ENCODE data around the gene POLR2L.

The POLR2L gene

GRCh38 chr11:850775-851763 is 8.7 kb upstream of the POLR2L start:
- Histone ChIP-seq H3K36me3 (ENCODE audit: insufficient read depth, low read length) (peaks cover 19% of the 10 kb centered on the region), H3K9ac (ENCODE audit: low read depth, low read length) (no peak overlapping the region), H3K9me3 (replicated peaks; ENCODE audit: low read length) (no peaks in the 10 kb centered on the region), H3K4me3 (ENCODE audit: low read length) (no peak overlapping the region), H3K4me1 (ENCODE audit: control insufficient read depth, insufficient read depth, low read length) (peaks cover 26% of the 10 kb centered on the region), H3K27me3 (ENCODE audit: control insufficient read depth, insufficient read depth, low read length) (no peaks in the 10 kb centered on the region), H3K4me2 (ENCODE audit: low read length) (no peak overlapping the region)

GRCh38 chr11:849951-850774 is 7.8 kb upstream of the POLR2L start:
- Histone ChIP-seq H3K4me3 (ENCODE audit: low read length) (no peak overlapping the region), H3K4me2 (ENCODE audit: low read length) (peak overlapping the region; percentile 67), H3K9ac (ENCODE audit: low read depth, low read length) (no peak overlapping the region), H3K27me3 (ENCODE audit: control insufficient read depth, insufficient read depth, low read length) (no peaks in the 10 kb centered on the region), H3K4me1 (ENCODE audit: control insufficient read depth, insufficient read depth, low read length) (peaks cover 35% of the 10 kb centered on the region), H3K36me3 (ENCODE audit: insufficient read depth, low read length) (peaks cover 15% of the 10 kb centered on the region), H3K9me3 (replicated peaks; ENCODE audit: low read length) (no peaks in the 10 kb centered on the region)

GRCh38 chr11:849104-849824 is 6.9 kb upstream of the POLR2L start:
- peak overlapping the region; percentile 75 for H3K4me2 ChIP-seq (ENCODE audit: low read length)
- H3K36me3 ChIP-seq (ENCODE audit: insufficient read depth, low read length): peaks cover 15% of the 10 kb centered on the region
- no peak overlapping the region for H3K9ac ChIP-seq (ENCODE audit: low read depth, low read length)
- H3K27me3 ChIP-seq (ENCODE audit: control insufficient read depth, insufficient read depth, low read length): no peaks in the 10 kb centered on the region
- peak overlapping the region; percentile 45 for H3K4me3 ChIP-seq (ENCODE audit: low read length)
- no peaks in the 10 kb centered on the region for H3K9me3 ChIP-seq (replicated peaks; ENCODE audit: low read length)
- H3K4me1 ChIP-seq (ENCODE audit: control insufficient read depth, insufficient read depth, low read length): peaks cover 43% of the 10 kb centered on the region

GRCh38 chr11:848380-848931 is 6.1 kb upstream of the POLR2L start:
- peaks cover 49% of the 10 kb centered on the region for H3K4me1 ChIP-seq (ENCODE audit: control insufficient read depth, insufficient read depth, low read length)
- H3K4me2 ChIP-seq (ENCODE audit: low read length): peak overlapping the region; percentile 75
- H3K9ac ChIP-seq (ENCODE audit: low read depth, low read length): no peak overlapping the region
- peaks cover 15% of the 10 kb centered on the region for H3K36me3 ChIP-seq (ENCODE audit: insufficient read depth, low read length)
- H3K27me3 ChIP-seq (ENCODE audit: control insufficient read depth, insufficient read depth, low read length): no peaks in the 10 kb centered on the region
- no peak overlapping the region for H3K4me3 ChIP-seq (ENCODE audit: low read length)
- H3K9me3 ChIP-seq (replicated peaks; ENCODE audit: low read length): no peaks in the 10 kb centered on the region

GRCh38 chr11:847876-848275 is 5.5 kb upstream of the POLR2L start:
- no peaks in the 10 kb centered on the region for H3K27me3 ChIP-seq (ENCODE audit: control insufficient read depth, insufficient read depth, low read length)
- no peak overlapping the region for H3K9ac ChIP-seq (ENCODE audit: low read depth, low read length)
- H3K9me3 ChIP-seq (replicated peaks; ENCODE audit: low read length): no peaks in the 10 kb centered on the region
- H3K36me3 ChIP-seq (ENCODE audit: insufficient read depth, low read length): peaks cover 15% of the 10 kb centered on the region
- H3K4me3 ChIP-seq (ENCODE audit: low read length): no peak overlapping the region
- H3K4me2 ChIP-seq (ENCODE audit: low read length): no peak overlapping the region
- H3K4me1 ChIP-seq (ENCODE audit: control insufficient read depth, insufficient read depth, low read length): peaks cover 49% of the 10 kb centered on the region

- peak overlapping the region; percentile 97 for H3K9ac ChIP-seq (ENCODE audit: low read depth, low read length)
Measured at GRCh38 chr11:846496-847098, 4.3 kb upstream of the POLR2L start.

GRCh38 chr11:845872-846495 is 3.7 kb upstream of the POLR2L start:
- H3K27me3 ChIP-seq (ENCODE audit: control insufficient read depth, insufficient read depth, low read length): no peaks in the 10 kb centered on the region
- peak overlapping the region; percentile 97 for H3K9ac ChIP-seq (ENCODE audit: low read depth, low read length)
- peak overlapping the region; percentile 98 for H3K4me3 ChIP-seq (ENCODE audit: low read length)
- peaks cover 51% of the 10 kb centered on the region for H3K4me1 ChIP-seq (ENCODE audit: control insufficient read depth, insufficient read depth, low read length)
- H3K36me3 ChIP-seq (ENCODE audit: insufficient read depth, low read length): peaks cover 18% of the 10 kb centered on the region
- no peaks in the 10 kb centered on the region for H3K9me3 ChIP-seq (replicated peaks; ENCODE audit: low read length)
- peak overlapping the region; percentile 90 for H3K4me2 ChIP-seq (ENCODE audit: low read length)

More at GRCh38 chr11:846496-847098, 4.3 kb upstream of the POLR2L start:
- Histone ChIP-seq H3K4me3 (ENCODE audit: low read length) (peak overlapping the region; percentile 98), H3K36me3 (ENCODE audit: insufficient read depth, low read length) (peaks cover 15% of the 10 kb centered on the region), H3K4me1 (ENCODE audit: control insufficient read depth, insufficient read depth, low read length) (peaks cover 49% of the 10 kb centered on the region), H3K27me3 (ENCODE audit: control insufficient read depth, insufficient read depth, low read length) (no peaks in the 10 kb centered on the region), H3K4me2 (ENCODE audit: low read length) (peak overlapping the region; percentile 90), H3K9me3 (replicated peaks; ENCODE audit: low read length) (no peaks in the 10 kb centered on the region)

GRCh38 chr11:844693-845644 is 2.6 kb upstream of the POLR2L start:
- Histone ChIP-seq H3K27me3 (ENCODE audit: control insufficient read depth, insufficient read depth, low read length) (no peaks in the 10 kb centered on the region), H3K4me2 (ENCODE audit: low read length) (peak overlapping the region; percentile 90), H3K9ac (ENCODE audit: low read depth, low read length) (peak overlapping the region; percentile 97), H3K4me1 (ENCODE audit: control insufficient read depth, insufficient read depth, low read length) (peaks cover 61% of the 10 kb centered on the region), H3K4me3 (ENCODE audit: low read length) (peak overlapping the region; percentile 98), H3K9me3 (replicated peaks; ENCODE audit: low read length) (no peaks in the 10 kb centered on the region), H3K36me3 (ENCODE audit: insufficient read depth, low read length) (peaks cover 23% of the 10 kb centered on the region)

- peak overlapping the region; percentile 97 for H3K9ac ChIP-seq (ENCODE audit: low read depth, low read length)
- H3K36me3 ChIP-seq (ENCODE audit: insufficient read depth, low read length): peaks cover 32% of the 10 kb centered on the region
- peak overlapping the region; percentile 90 for H3K4me2 ChIP-seq (ENCODE audit: low read length)
- H3K4me1 ChIP-seq (ENCODE audit: control insufficient read depth, insufficient read depth, low read length): peaks cover 66% of the 10 kb centered on the region
- H3K4me3 ChIP-seq (ENCODE audit: low read length): peak overlapping the region; percentile 98
- H3K9me3 ChIP-seq (replicated peaks; ENCODE audit: low read length): no peaks in the 10 kb centered on the region
- no peaks in the 10 kb centered on the region for H3K27me3 ChIP-seq (ENCODE audit: control insufficient read depth, insufficient read depth, low read length)
Measured at GRCh38 chr11:843818-844692, 1.7 kb upstream of the POLR2L start.

Measured in skeletal muscle satellite cell (primary cell).